Activated T-cell treated with anti-CD3 and anti-CD28 coated beads for 48 hours (primary cell): Measurements from ENCODE around the gene IL23A.
A peak's percentile ranks its signal among the peaks of the same experiment; 100 is the strongest.
"Not testable (repeated sequence)": the region's sequence is repeated elsewhere in the genome, so short reads cannot be mapped to it uniquely, and the experiment has no call there.

Source experiments
- DNase-seq: peaks from one replicate; pipeline ENCODE4 v3.0.0-alpha.2; 2020; ENCODE audit warnings: low read depth

IL23A gene

GRCh38 chr12:56326126-56326525, 12.6 kb upstream of the IL23A start:
- no peak for DNase-seq

- no peak for DNase-seq
Measured at GRCh38 chr12:56326533-56326932, 12.2 kb upstream of the IL23A start.

GRCh38 chr12:56330936-56331490, 7.7 kb upstream of the IL23A start:
- no peak for DNase-seq

- no peak for DNase-seq
Measured at GRCh38 chr12:56332512-56333196, 6.0 kb upstream of the IL23A start.

- DNase-seq: no peak
Measured at GRCh38 chr12:56333197-56333678, 5.4 kb upstream of the IL23A start.

GRCh38 chr12:56333679-56334489, 4.8 kb upstream of the IL23A start, which contains the start of gene PAN2:
Gene PAN2, minus strand, starts transcription at chr12:56334000. Its CDS starts 906 bp downstream, at chr12:56333094.
- peak; percentile 90 for DNase-seq

- DNase-seq: no peak
Measured at GRCh38 chr12:56334490-56334793, 4.2 kb upstream of the IL23A start.

- DNase-seq: not testable (repeated sequence)
Measured at GRCh38 chr12:56335527-56335926, 3.2 kb upstream of the IL23A start.

- no peak for DNase-seq
Measured at GRCh38 chr12:56336361-56337167, 2.1 kb upstream of the IL23A start.

GRCh38 chr12:56337753-56338251, 882 bp upstream of the IL23A start:
- DNase-seq: no peak

GRCh38 chr12:56339158-56339422, 406 bp downstream of the IL23A start:
- DNase-seq: no peak

GRCh38 chr12:56341616-56342015, 2.9 kb downstream of the IL23A start:
- DNase-seq: no peak

GRCh38 chr12:56342290-56342689, 3.6 kb downstream of the IL23A start:
- DNase-seq: not testable (repeated sequence)

GRCh38 chr12:56346675-56347074, 8.0 kb downstream of the IL23A start:
- DNase-seq: no peak

GRCh38 chr12:56347255-56347654, 8.6 kb downstream of the IL23A start:
- DNase-seq: not testable (repeated sequence)

GRCh38 chr12:56348776-56349175, 10.1 kb downstream of the IL23A start:
- no peak for DNase-seq

GRCh38 chr12:56350662-56351061, 12.0 kb downstream of the IL23A start:
- no peak for DNase-seq

GRCh38 chr12:56351325-56351724, 12.6 kb downstream of the IL23A start:
- DNase-seq: no peak

GRCh38 chr12:56358836-56359532, 20.3 kb downstream of the IL23A start:
- no peak for DNase-seq

- peak; percentile 99 for DNase-seq
Measured at GRCh38 chr12:56359851-56360767, 21.4 kb downstream of the IL23A start, which contains the start of gene STAT2. Gene STAT2, minus strand, starts transcription at chr12:56360107. Its CDS starts 3,536 bp downstream, at chr12:56356571.
